ENCODE results near the gene BPGM.

DNA sequence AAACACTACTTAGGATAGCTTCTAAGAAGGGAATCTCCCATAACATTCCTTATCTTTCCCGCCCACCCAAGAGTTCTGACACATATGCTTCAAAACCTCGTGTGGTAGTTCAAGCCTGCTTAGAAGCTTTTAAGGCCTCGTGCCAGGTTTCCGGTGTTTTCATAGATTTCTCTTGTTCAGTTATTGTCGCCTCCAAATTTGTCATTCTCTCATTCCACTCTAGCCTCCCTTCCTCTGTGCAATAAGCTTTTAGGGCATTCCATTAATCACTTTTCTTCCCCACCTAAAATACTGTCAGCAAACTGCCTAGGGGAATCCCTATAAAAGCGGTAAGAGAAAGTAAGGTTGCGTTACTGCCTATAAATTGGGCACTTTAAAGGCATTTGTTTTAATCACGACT lies 718 bp upstream of the BPGM start:
- TF ChIP-seq, protein P1, sequence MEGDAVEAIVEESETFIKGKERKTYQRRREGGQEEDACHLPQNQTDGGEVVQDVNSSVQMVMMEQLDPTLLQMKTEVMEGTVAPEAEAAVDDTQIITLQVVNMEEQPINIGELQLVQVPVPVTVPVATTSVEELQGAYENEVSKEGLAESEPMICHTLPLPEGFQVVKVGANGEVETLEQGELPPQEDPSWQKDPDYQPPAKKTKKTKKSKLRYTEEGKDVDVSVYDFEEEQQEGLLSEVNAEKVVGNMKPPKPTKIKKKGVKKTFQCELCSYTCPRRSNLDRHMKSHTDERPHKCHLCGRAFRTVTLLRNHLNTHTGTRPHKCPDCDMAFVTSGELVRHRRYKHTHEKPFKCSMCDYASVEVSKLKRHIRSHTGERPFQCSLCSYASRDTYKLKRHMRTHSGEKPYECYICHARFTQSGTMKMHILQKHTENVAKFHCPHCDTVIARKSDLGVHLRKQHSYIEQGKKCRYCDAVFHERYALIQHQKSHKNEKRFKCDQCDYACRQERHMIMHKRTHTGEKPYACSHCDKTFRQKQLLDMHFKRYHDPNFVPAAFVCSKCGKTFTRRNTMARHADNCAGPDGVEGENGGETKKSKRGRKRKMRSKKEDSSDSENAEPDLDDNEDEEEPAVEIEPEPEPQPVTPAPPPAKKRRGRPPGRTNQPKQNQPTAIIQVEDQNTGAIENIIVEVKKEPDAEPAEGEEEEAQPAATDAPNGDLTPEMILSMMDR (IDR thresholded peaks at IDR 0.05; ENCODE audit: poor library complexity), result no peak
- no peak for TF ChIP-seq EZH2 (IDR thresholded peaks at IDR 0.05; ENCODE audit: borderline replicate concordance)

Data from hepatocyte (in vitro differentiated cells).